A172 (cell line): ENCODE data around the gene CCDC27. TPM values are rescaled to one million over a fixed set of nuclear protein-coding genes. Genes with fewer than 3 reads are reported as not detected.

Experiments used
- DNase-seq: peaks from one replicate; pipeline ENCODE4 v3.0.0-alpha.2; 2015; ENCODE audit warnings: low spot score
- total RNA-seq: library from RNA; depleted of rRNA; stranded (reverse); fragments of >200 nt; shearing (Covaris generic); gene quantifications from 2 replicates; pipeline ENCODE4 v1.2.3, GENCODE V29; 2014

Gene CCDC27
- total RNA-seq, 1 experiment from 2014 or later: not detected

GRCh38 chr1:3774946-3775489, 22.8 kb downstream of the CCDC27 start:
- DNase-seq: peak; percentile 4

GRCh38 chr1:3775490-3776230, 23.4 kb downstream of the CCDC27 start:
- peak; percentile 49 for DNase-seq

GRCh38 chr1:3776231-3776961, 24.1 kb downstream of the CCDC27 start:
- no peak for DNase-seq

GRCh38 chr1:3777078-3777547, 24.9 kb downstream of the CCDC27 start:
- no peak for DNase-seq

GRCh38 chr1:3777647-3778589, 25.7 kb downstream of the CCDC27 start:
- no peak for DNase-seq

- no peak for DNase-seq
Observed at GRCh38 chr1:3778590-3779264, 26.5 kb downstream of the CCDC27 start.

- DNase-seq: no peak
Observed at GRCh38 chr1:3779265-3779911, 27.1 kb downstream of the CCDC27 start.

- no peak for DNase-seq
Observed at GRCh38 chr1:3779912-3780416, 27.7 kb downstream of the CCDC27 start.

GRCh38 chr1:3780901-3781300, 28.7 kb downstream of the CCDC27 start:
- DNase-seq: no peak

GRCh38 chr1:3783651-3784474, 31.6 kb downstream of the CCDC27 start:
- no peak for DNase-seq

- DNase-seq: no peak
Observed at GRCh38 chr1:3785045-3785444, 32.8 kb downstream of the CCDC27 start.

GRCh38 chr1:3785456-3786157, 33.4 kb downstream of the CCDC27 start:
- no peak for DNase-seq

GRCh38 chr1:3786468-3787348, 34.5 kb downstream of the CCDC27 start:
- no peak for DNase-seq

- no peak for DNase-seq
Observed at GRCh38 chr1:3787349-3787715, 35.1 kb downstream of the CCDC27 start.

GRCh38 chr1:3787745-3788605, 35.7 kb downstream of the CCDC27 start:
- no peak for DNase-seq

- DNase-seq: no peak
Observed at GRCh38 chr1:3788756-3789420, 36.6 kb downstream of the CCDC27 start.
